ENCODE results near the gene DUSP2.
A peak's percentile ranks its signal among the peaks of the same experiment; 100 is the strongest.

The DUSP2 gene

GRCh38 chr2:96145036-96145847 lies at the start of gene DUSP2:
Gene DUSP2, minus strand, starts transcription at chr2:96145440. Its CDS starts 86 bp downstream, at chr2:96145354.
- peaks cover 20% of the 10 kb centered on the region for H3K4me1 ChIP-seq (ENCODE audit: control insufficient read depth, insufficient read depth, low read length)
- H3K9ac ChIP-seq (ENCODE audit: low read length): peak within 1 kb of the TSS; percentile 73
- H3K9me3 ChIP-seq (ENCODE audit: control insufficient read depth, low read length): no peaks in the 10 kb centered on the region
- H3K36me3 ChIP-seq (ENCODE audit: control insufficient read depth, insufficient read depth, low read length, severe bottlenecking): no peaks in the 10 kb centered on the region
- peak; percentile 74 for DNase-seq (ENCODE audit: low read depth)
- no peaks in the 10 kb centered on the region for H3K27me3 ChIP-seq (replicated peaks; ENCODE audit: control insufficient read depth, insufficient read depth, low read length)
- peak within 1 kb of the TSS; percentile 80 for H3K4me3 ChIP-seq (ENCODE audit: low read length)

- H3K9me3 ChIP-seq (ENCODE audit: control insufficient read depth, low read length): no peaks in the 10 kb centered on the region
- no peak overlapping the region for H3K4me3 ChIP-seq (ENCODE audit: low read length)
- peaks cover 2% of the 10 kb centered on the region for H3K4me1 ChIP-seq (ENCODE audit: control insufficient read depth, insufficient read depth, low read length)
- H3K36me3 ChIP-seq (ENCODE audit: control insufficient read depth, insufficient read depth, low read length, severe bottlenecking): peaks cover 70% of the 10 kb centered on the region
- no peak overlapping the region for H3K9ac ChIP-seq (ENCODE audit: low read length)
- H3K27me3 ChIP-seq (replicated peaks; ENCODE audit: control insufficient read depth, insufficient read depth, low read length): no peaks in the 10 kb centered on the region
- no peak for DNase-seq (ENCODE audit: low read depth)
Observed at GRCh38 chr2:96191937-96192670, 46.9 kb upstream of the DUSP2 start.

- no peaks in the 10 kb centered on the region for H3K4me1 ChIP-seq (ENCODE audit: control insufficient read depth, insufficient read depth, low read length)
- no peaks in the 10 kb centered on the region for H3K9me3 ChIP-seq (ENCODE audit: control insufficient read depth, low read length)
- peaks cover 88% of the 10 kb centered on the region for H3K36me3 ChIP-seq (ENCODE audit: control insufficient read depth, insufficient read depth, low read length, severe bottlenecking)
- H3K27me3 ChIP-seq (replicated peaks; ENCODE audit: control insufficient read depth, insufficient read depth, low read length): no peaks in the 10 kb centered on the region
- H3K9ac ChIP-seq (ENCODE audit: low read length): no peak overlapping the region
- H3K4me3 ChIP-seq (ENCODE audit: low read length): no peak overlapping the region
- DNase-seq (ENCODE audit: low read depth): no peak
Observed at GRCh38 chr2:96188821-96189526, 43.7 kb upstream of the DUSP2 start.

DNA sequence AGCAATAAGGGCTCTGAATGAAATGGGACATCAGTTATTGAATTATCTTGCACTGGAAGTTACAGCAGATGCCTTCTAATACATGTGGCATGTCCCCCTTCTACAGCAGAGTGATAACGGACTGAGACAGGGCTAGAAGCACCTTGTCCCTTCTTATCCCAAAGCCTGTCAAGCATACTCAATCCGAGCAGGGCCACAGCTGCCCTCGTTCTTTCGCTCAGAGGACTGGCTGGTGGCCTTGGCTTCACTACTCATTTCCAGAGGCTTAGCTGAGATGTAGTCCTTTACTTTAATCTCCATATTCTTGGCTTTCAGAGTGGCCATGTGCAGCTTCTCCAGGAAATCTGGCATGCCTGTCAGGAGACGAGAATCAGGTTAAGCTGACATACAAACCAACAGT lies 41.3 kb upstream of the DUSP2 start:
- Histone ChIP-seq H3K4me3 (ENCODE audit: low read length) (no peak overlapping the region), H3K36me3 (ENCODE audit: control insufficient read depth, insufficient read depth, low read length, severe bottlenecking) (peaks cover 67% of the 10 kb centered on the region), H3K9me3 (ENCODE audit: control insufficient read depth, low read length) (no peaks in the 10 kb centered on the region), H3K9ac (ENCODE audit: low read length) (no peak overlapping the region), H3K27me3 (replicated peaks; ENCODE audit: control insufficient read depth, insufficient read depth, low read length) (no peaks in the 10 kb centered on the region), H3K4me1 (ENCODE audit: control insufficient read depth, insufficient read depth, low read length) (no peaks in the 10 kb centered on the region)
- DNase-seq (ENCODE audit: low read depth): no peak

DNA sequence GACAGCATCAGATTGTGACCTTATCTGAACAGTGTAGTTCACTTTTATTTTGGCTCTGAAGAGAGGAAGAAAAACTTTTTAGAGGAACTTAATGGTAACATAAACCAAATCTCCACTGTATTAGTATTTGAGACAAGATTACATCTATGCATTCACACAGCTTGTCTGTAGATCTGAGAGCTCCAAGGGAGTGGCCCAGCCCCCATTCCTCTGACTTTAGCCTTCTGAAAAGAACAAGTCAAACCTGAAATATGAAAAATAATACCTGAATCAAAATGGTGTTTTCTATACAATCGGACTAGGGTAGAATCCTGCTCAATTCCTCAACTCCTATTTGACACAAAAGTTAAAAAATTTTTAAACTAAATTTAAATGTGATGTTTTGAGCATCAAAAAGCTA lies 40.3 kb upstream of the DUSP2 start:
- DNase-seq (ENCODE audit: low read depth): no peak
- Histone ChIP-seq H3K27me3 (replicated peaks; ENCODE audit: control insufficient read depth, insufficient read depth, low read length) (no peaks in the 10 kb centered on the region), H3K9me3 (ENCODE audit: control insufficient read depth, low read length) (no peaks in the 10 kb centered on the region), H3K4me1 (ENCODE audit: control insufficient read depth, insufficient read depth, low read length) (no peaks in the 10 kb centered on the region), H3K9ac (ENCODE audit: low read length) (no peak overlapping the region), H3K4me3 (ENCODE audit: low read length) (no peak overlapping the region), H3K36me3 (ENCODE audit: control insufficient read depth, insufficient read depth, low read length, severe bottlenecking) (peaks cover 57% of the 10 kb centered on the region)

DNA sequence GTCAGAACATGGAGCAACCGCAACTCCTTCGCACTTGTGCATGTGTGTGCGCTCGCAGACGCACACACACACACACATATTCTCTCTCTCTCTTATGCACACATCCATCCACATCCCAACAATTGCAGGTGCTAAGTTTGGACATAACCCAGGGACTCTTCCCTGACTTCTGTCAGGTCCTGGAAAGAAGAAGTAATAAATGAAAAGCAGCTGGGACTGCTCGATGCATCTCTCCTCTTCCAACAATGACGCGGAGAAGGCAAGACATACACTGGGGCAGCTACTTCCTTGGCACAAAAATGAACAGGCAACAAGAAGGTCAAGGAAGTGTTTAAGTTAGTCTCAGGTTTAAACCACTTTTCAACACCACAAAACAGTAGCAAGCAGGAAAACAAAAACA lies 39.7 kb upstream of the DUSP2 start:
- no peaks in the 10 kb centered on the region for H3K4me1 ChIP-seq (ENCODE audit: control insufficient read depth, insufficient read depth, low read length)
- no peaks in the 10 kb centered on the region for H3K9me3 ChIP-seq (ENCODE audit: control insufficient read depth, low read length)
- no peaks in the 10 kb centered on the region for H3K27me3 ChIP-seq (replicated peaks; ENCODE audit: control insufficient read depth, insufficient read depth, low read length)
- DNase-seq (ENCODE audit: low read depth): no peak
- H3K4me3 ChIP-seq (ENCODE audit: low read length): no peak overlapping the region
- no peak overlapping the region for H3K9ac ChIP-seq (ENCODE audit: low read length)
- peaks cover 52% of the 10 kb centered on the region for H3K36me3 ChIP-seq (ENCODE audit: control insufficient read depth, insufficient read depth, low read length, severe bottlenecking)

DNA sequence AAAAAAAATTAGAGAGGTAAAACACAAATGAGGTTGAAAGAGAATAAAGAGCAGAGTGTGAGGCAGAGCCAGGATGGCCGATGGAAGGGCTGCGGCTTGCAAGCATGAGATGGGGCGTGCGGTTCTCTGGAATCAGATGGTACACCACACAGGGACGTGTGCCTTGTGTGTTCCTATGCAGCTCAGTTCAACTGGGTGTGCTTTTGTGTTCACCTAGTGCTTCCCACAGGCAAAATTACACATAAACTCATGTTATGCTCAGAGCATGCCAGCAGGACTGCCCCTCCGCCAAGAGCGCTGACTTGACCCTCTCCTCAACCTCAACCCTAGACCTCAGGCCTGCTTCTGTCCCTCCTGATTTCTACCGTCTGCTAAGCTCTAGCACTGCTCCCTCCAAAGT lies 38.9 kb upstream of the DUSP2 start:
- no peaks in the 10 kb centered on the region for H3K9me3 ChIP-seq (ENCODE audit: control insufficient read depth, low read length)
- peaks cover 44% of the 10 kb centered on the region for H3K36me3 ChIP-seq (ENCODE audit: control insufficient read depth, insufficient read depth, low read length, severe bottlenecking)
- no peaks in the 10 kb centered on the region for H3K27me3 ChIP-seq (replicated peaks; ENCODE audit: control insufficient read depth, insufficient read depth, low read length)
- H3K4me3 ChIP-seq (ENCODE audit: low read length): no peak overlapping the region
- H3K4me1 ChIP-seq (ENCODE audit: control insufficient read depth, insufficient read depth, low read length): no peaks in the 10 kb centered on the region
- H3K9ac ChIP-seq (ENCODE audit: low read length): no peak overlapping the region
- no peak for DNase-seq (ENCODE audit: low read depth)

DNA sequence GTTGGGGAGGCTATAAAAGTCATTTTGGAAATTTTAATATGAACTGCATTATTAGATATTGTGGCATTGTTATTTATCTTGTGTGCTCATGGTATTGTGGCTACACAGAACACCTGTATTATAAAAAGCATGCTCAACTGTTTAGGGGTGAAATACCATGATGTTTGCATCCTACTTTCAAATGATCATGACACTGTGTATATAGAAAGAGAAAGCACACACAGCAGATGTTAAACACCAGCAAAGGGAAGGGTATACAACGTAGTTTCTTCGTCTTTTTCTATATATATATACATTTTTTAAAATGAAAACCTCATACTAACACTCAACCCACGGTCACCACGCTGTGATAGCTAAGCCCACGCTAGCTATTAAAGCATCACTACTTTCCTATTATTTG lies 36.3 kb upstream of the DUSP2 start:
- Histone ChIP-seq H3K4me3 (ENCODE audit: low read length) (no peak overlapping the region), H3K9me3 (ENCODE audit: control insufficient read depth, low read length) (no peaks in the 10 kb centered on the region)

GRCh38 chr2:96180521-96180920 lies 35.3 kb upstream of the DUSP2 start:
- H3K27me3 ChIP-seq (replicated peaks; ENCODE audit: control insufficient read depth, insufficient read depth, low read length): no peaks in the 10 kb centered on the region
- H3K9me3 ChIP-seq (ENCODE audit: control insufficient read depth, low read length): no peaks in the 10 kb centered on the region
- DNase-seq (ENCODE audit: low read depth): no peak
- peaks cover 19% of the 10 kb centered on the region for H3K36me3 ChIP-seq (ENCODE audit: control insufficient read depth, insufficient read depth, low read length, severe bottlenecking)
- H3K9ac ChIP-seq (ENCODE audit: low read length): no peak overlapping the region
- no peak overlapping the region for H3K4me3 ChIP-seq (ENCODE audit: low read length)
- H3K4me1 ChIP-seq (ENCODE audit: control insufficient read depth, insufficient read depth, low read length): peaks cover 9% of the 10 kb centered on the region

More for the DNA sequence above, 36.3 kb upstream of the DUSP2 start:
- Histone ChIP-seq H3K27me3 (replicated peaks; ENCODE audit: control insufficient read depth, insufficient read depth, low read length) (no peaks in the 10 kb centered on the region), H3K9ac (ENCODE audit: low read length) (no peak overlapping the region), H3K36me3 (ENCODE audit: control insufficient read depth, insufficient read depth, low read length, severe bottlenecking) (peaks cover 29% of the 10 kb centered on the region), H3K4me1 (ENCODE audit: control insufficient read depth, insufficient read depth, low read length) (peaks cover under 1% of the 10 kb centered on the region)
- DNase-seq (ENCODE audit: low read depth): no peak

DNA sequence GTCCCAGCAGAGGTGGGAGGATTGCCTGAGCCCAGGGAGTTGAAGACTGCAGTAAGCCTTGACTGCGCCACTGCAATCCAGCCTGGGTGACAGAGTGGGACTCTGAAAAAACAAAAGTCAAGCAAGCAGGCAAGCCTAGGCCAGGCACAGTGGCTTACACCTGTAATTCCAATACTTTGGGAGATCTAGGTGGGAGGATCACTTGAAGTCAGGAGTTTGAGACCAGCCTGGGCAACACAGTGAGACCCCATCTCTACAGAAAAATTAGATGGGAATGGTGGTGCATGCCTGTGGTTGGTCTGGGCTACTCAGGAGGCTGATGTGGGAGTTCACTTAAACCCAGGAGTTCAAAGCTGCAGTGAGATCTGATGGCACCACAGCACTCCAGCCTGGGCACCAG lies 34.8 kb upstream of the DUSP2 start:
- no peak overlapping the region for H3K9ac ChIP-seq (ENCODE audit: low read length)
- DNase-seq (ENCODE audit: low read depth): no peak
- H3K36me3 ChIP-seq (ENCODE audit: control insufficient read depth, insufficient read depth, low read length, severe bottlenecking): peaks cover 14% of the 10 kb centered on the region
- H3K4me1 ChIP-seq (ENCODE audit: control insufficient read depth, insufficient read depth, low read length): peaks cover 9% of the 10 kb centered on the region
- H3K4me3 ChIP-seq (ENCODE audit: low read length): no peak overlapping the region
- no peaks in the 10 kb centered on the region for H3K27me3 ChIP-seq (replicated peaks; ENCODE audit: control insufficient read depth, insufficient read depth, low read length)
- H3K9me3 ChIP-seq (ENCODE audit: control insufficient read depth, low read length): no peaks in the 10 kb centered on the region

GRCh38 chr2:96176661-96177060 lies 31.4 kb upstream of the DUSP2 start:
- Histone ChIP-seq H3K27me3 (replicated peaks; ENCODE audit: control insufficient read depth, insufficient read depth, low read length) (no peaks in the 10 kb centered on the region), H3K4me3 (ENCODE audit: low read length) (no peak overlapping the region), H3K36me3 (ENCODE audit: control insufficient read depth, insufficient read depth, low read length, severe bottlenecking) (no peaks in the 10 kb centered on the region), H3K9ac (ENCODE audit: low read length) (no peak overlapping the region), H3K4me1 (ENCODE audit: control insufficient read depth, insufficient read depth, low read length) (peaks cover 9% of the 10 kb centered on the region), H3K9me3 (ENCODE audit: control insufficient read depth, low read length) (no peaks in the 10 kb centered on the region)
- no peak for DNase-seq (ENCODE audit: low read depth)
